HepG2 (cell line): ENCODE measurements around the gene ANKS1A. TPM values are rescaled to one million over a fixed set of nuclear protein-coding genes. Genes with fewer than 3 reads are reported as not detected.

Experiments
- ATAC-seq: fragments of 200-7000 bp; cut with Tn5 transposase; 3 replicates; pipeline ENCODE4 v1.9.1; 2020; ENCODE audit warnings: mild to moderate bottlenecking, moderate library complexity
- BruUV-seq: library from RNA; stranded (reverse); fragments of 400-500 nt; replicated peaks from 2 replicates; lab custom pipeline; 2021; lab: Mats Ljungman, UMichigan
- CTCF ChIA-PET: fragments of 300-600 bp; formaldehyde crosslinking; extraction: SDS; loops from one replicate; lab custom pipeline; 2021; ENCODE audit warnings: low total read pairs, inconsistent platforms, low intra/inter-chr PET ratio; lab: Yijun Ruan, JAX
- POLR2A ChIA-PET: fragments of 350-600 bp; sonication (Branson Sonifier 250); formaldehyde crosslinking; loops from one replicate; lab custom pipeline; 2020; ENCODE audit warnings: antibody characterized with exemption, inconsistent platforms; lab: Yijun Ruan, JAX
- DNase-seq: peaks from one replicate; pipeline ENCODE4 v3.0.0-alpha.2; 2015; ENCODE audit warnings: low spot score
- FAIRE-seq: peaks from 3 replicates; lab custom pipeline; 2011; peaks lifted over from hg19 to GRCh38; lab: Jason Lieb, UNC
- H2AFZ ChIP-seq: one replicate; pipeline ENCODE4 v1.6.1; 2011; ENCODE audit warnings: low read length, inconsistent platforms
- H3K27ac ChIP-seq: fragments of 300-600 bp; 3 replicates; pipeline ENCODE4 v1.8.0; 2011; ENCODE audit warnings: mixed run types, mild to moderate bottlenecking, mixed read lengths, low read length, inconsistent platforms; ENCODE audit not compliant: insufficient read depth; ENCODE audit errors: extremely low read length
- H3K27me3 ChIP-seq, 2 experiments: fragments of 200-600 bp in 1 of 2; 2 replicates in 1 of 2; 3 replicates in 1 of 2; pipeline versions ENCODE4 v1.6.0 to v1.8.0; 2011; ENCODE audit warnings: low read length in 2 of 2, mild to moderate bottlenecking in 2 of 2, moderate library complexity in 2 of 2, inconsistent platforms in 1 of 2; ENCODE audit not compliant: insufficient read depth in 2 of 2, control insufficient read depth in 1 of 2
- H3K36me3 ChIP-seq, 2 experiments: fragments of 200-600 bp in 1 of 2; replicated peaks in 1 of 2; 2 replicates in 1 of 2; 3 replicates in 1 of 2; pipeline versions ENCODE4 v1.5.1 to v1.8.0; 2011; ENCODE audit warnings: low read length in 2 of 2, inconsistent platforms in 1 of 2; ENCODE audit not compliant: insufficient read depth in 2 of 2, control insufficient read depth in 1 of 2
- H3K4me1 ChIP-seq: 2 replicates; pipeline ENCODE4 v1.5.1; 2012; ENCODE audit warnings: low read length, inconsistent platforms; ENCODE audit not compliant: insufficient read depth
- H3K4me2 ChIP-seq: 2 replicates; pipeline ENCODE4 v1.6.0; 2011; ENCODE audit warnings: low read depth, low read length, inconsistent platforms
- H3K4me3 ChIP-seq, 3 experiments: fragments of 200-600 bp in 1 of 3; sonication (generic), shearing (Covaris generic) in 1 of 3; replicated peaks in 1 of 3; 2 replicates each; pipeline ENCODE4 v1.5.1; 2011 to 2016; ENCODE audit warnings: low read length in 3 of 3, inconsistent platforms in 2 of 3, low read depth in 2 of 3, mild to moderate bottlenecking in 2 of 3, control low read depth in 1 of 3, mixed read lengths in 1 of 3; ENCODE audit not compliant: insufficient read depth in 1 of 3
- H3K79me2 ChIP-seq: one replicate; pipeline ENCODE4 v1.6.1; 2011; ENCODE audit warnings: low read length, inconsistent platforms; ENCODE audit not compliant: insufficient read depth
- H3K9ac ChIP-seq: 2 replicates; pipeline ENCODE4 v1.6.0; 2011; ENCODE audit warnings: mild to moderate bottlenecking, low read depth, low read length, inconsistent platforms; ENCODE audit not compliant: insufficient read depth
- H3K9me3 ChIP-seq: 2 replicates; pipeline ENCODE4 v1.5.1; 2012; ENCODE audit warnings: mild to moderate bottlenecking, low read length
- H4K20me1 ChIP-seq: 2 replicates; pipeline ENCODE4 v1.6.0; 2011; ENCODE audit warnings: inconsistent platforms, mild to moderate bottlenecking, low read length, moderate library complexity; ENCODE audit not compliant: insufficient read depth
- E2F1 ChIP-seq: sonication (generic); formaldehyde crosslinking; IDR thresholded peaks from 2 replicates; pipeline ENCODE4 v1.5.0; 2020; ENCODE audit warnings: missing genetic modification reagents
- ELK4 ChIP-seq: sonication (generic); formaldehyde crosslinking; IDR thresholded peaks from 2 replicates; pipeline ENCODE4 v1.9.0; 2021; ENCODE audit warnings: missing genetic modification reagents, borderline replicate concordance
- GLMP ChIP-seq: sonication (generic); formaldehyde crosslinking; IDR thresholded peaks from 2 replicates; pipeline ENCODE4 v1.9.0; 2021; ENCODE audit warnings: missing genetic modification reagents, mild to moderate bottlenecking, borderline replicate concordance
- IKZF5 ChIP-seq: IDR thresholded peaks from 2 replicates; pipeline ENCODE4 v1.6.1; 2018; ENCODE audit warnings: missing genetic modification reagents, mild to moderate bottlenecking, missing compliant biosample characterization
- NCOR1 ChIP-seq: fragments of 200-600 bp; sonication (generic); IDR thresholded peaks from 2 replicates; pipeline ENCODE4 v1.7.0; 2017; ENCODE audit warnings: antibody characterized with exemption, low read length, borderline replicate concordance
- RBM39 ChIP-seq: fragments of 200-400 bp; formaldehyde crosslinking; IDR thresholded peaks from one replicate; pipeline ENCODE4 v1.6.1; 2018; ENCODE audit warnings: antibody characterized with exemption, mild to moderate bottlenecking, low read depth, low read length; ENCODE audit not compliant: poor library complexity, severe bottlenecking
- REXO4 ChIP-seq: sonication (generic); formaldehyde crosslinking; IDR thresholded peaks from 2 replicates; pipeline ENCODE4 v1.8.0; 2022; ENCODE audit warnings: missing genetic modification reagents, mild to moderate bottlenecking, borderline replicate concordance
- TEAD3 ChIP-seq: optimal IDR thresholded peaks from 2 replicates; pipeline ENCODE3; 2016; ENCODE audit warnings: borderline replicate concordance
- TFAP4 ChIP-seq: sonication (generic); IDR thresholded peaks from 2 replicates; pipeline ENCODE4 v1.6.1; 2016; ENCODE audit warnings: low read depth, borderline replicate concordance
- YEATS2 ChIP-seq: sonication (generic); formaldehyde crosslinking; IDR thresholded peaks from 2 replicates; pipeline ENCODE4 v1.4.0; 2020; ENCODE audit warnings: missing genetic modification reagents, borderline replicate concordance
- ZNF234 ChIP-seq: sonication (generic); formaldehyde crosslinking; conservative IDR thresholded peaks from 2 replicates; pipeline ENCODE4 v1.5.1; 2020; ENCODE audit warnings: mild to moderate bottlenecking, missing genetic modification reagents
- ZNF33B ChIP-seq: sonication (generic); formaldehyde crosslinking; IDR thresholded peaks from 2 replicates; pipeline ENCODE4 v1.5.1; 2020; ENCODE audit warnings: mild to moderate bottlenecking, missing genetic modification reagents
- ZNF747 ChIP-seq: sonication (generic); formaldehyde crosslinking; IDR thresholded peaks from 2 replicates; pipeline ENCODE4 v1.8.1; 2023; ENCODE audit warnings: missing genetic modification reagents, mild to moderate bottlenecking, borderline replicate concordance
- ZNF772 ChIP-seq: sonication (generic); formaldehyde crosslinking; IDR thresholded peaks from 2 replicates; pipeline ENCODE4 v1.5.0; 2020; ENCODE audit warnings: mild to moderate bottlenecking, missing genetic modification reagents
- WGBS: methylation state at CpG from one replicate; pipeline ENCODE4 v1.1.6; 2017; ENCODE audit warnings: low lambda C conversion rate; 5-methylcytosine and 5-hydroxymethylcytosine counted together
- in situ Hi-C: cut with HindIII; loops from 2 replicates; pipeline ENCODE4 v1.10.0; 2017; ENCODE audit warnings: low pct_unique_long_range_greater_than_20kb; ENCODE audit not compliant: extremely low pct_ligation_motif_present
- intact Hi-C: fragments of 100-400 bp; cut with micrococcal nuclease; formaldehyde crosslinking; loops from one replicate; pipeline ENCODE4 v1.10.0; 2022; ENCODE audit not compliant: unreplicated experiment
- polyA plus RNA-seq, 8 experiments: library from polyadenylated mRNA; depleted of rRNA in 3 of 8; stranded (reverse) in 7 of 8; unstranded in 1 of 8; fragments of >200 nt; fragmentation: Illumina TruSeq in 4 of 8; extraction: Trizol in 4 of 8; gene quantifications; 2 replicates each; pipeline versions ENCODE4 v1.2.1 to v1.2.3, GENCODE V29; 2011 to 2016; ENCODE audit warnings: low read depth in 4 of 8, missing spikeins in 1 of 8, mixed read lengths in 1 of 8; ENCODE audit not compliant: insufficient read depth in 1 of 8
- total RNA-seq, 5 experiments: library from RNA; depleted of rRNA; stranded (reverse); fragments of >200 nt; fragmentation: Illumina TruSeq; extraction: Trizol; gene quantifications; 2 replicates each; pipeline ENCODE4 v1.2.3, GENCODE V29; 2016; ENCODE audit warnings: low read depth in 1 of 5

ANKS1A gene
- total and polyA plus RNA-seq, 2 of the 13 experiments (the other 11 are each of a cell fraction or from before 2014, with no cell fraction given): 7.2 to 15.1 TPM

GRCh38 chr6:35073766-35074471, 184.9 kb downstream of the ANKS1A start:
- 95% methylated on average over 20 of the region's 20 CpGs for WGBS
- Histone ChIP-seq H3K9me3 (no peaks in the 10 kb centered on the region), H3K4me2 (no peak overlapping the region)
- TF ChIP-seq REXO4 (CRISPR knock-in tag) (no peak), ZNF234 (no peak), E2F1 (CRISPR knock-in tag) (no peak), ZNF772 (CRISPR knock-in tag) (no peak), TEAD3 (no peak), TFAP4 (no peak), ZNF747 (no peak), YEATS2 (CRISPR knock-in tag) (no peak), ZNF33B (CRISPR knock-in tag) (no peak), RBM39 (no peak), NCOR1 (no peak), GLMP (CRISPR knock-in tag) (no peak), IKZF5 (CRISPR knock-in tag) (no peak), ELK4 (CRISPR knock-in tag) (no peak)

More at GRCh38 chr6:35073766-35074471, 184.9 kb downstream of the ANKS1A start:
- no TSS peak for BruUV-seq
- peaks cover 10 to 13% of the 10 kb centered on the region in 2 experiments; a peak in 3 of 5 replicates for H3K36me3 ChIP-seq
- no peak overlapping the region for H3K4me3 ChIP-seq
- no peak overlapping the region for H3K27ac ChIP-seq
- no peaks in the 10 kb centered on the region for H4K20me1 ChIP-seq
- no peaks in the 10 kb centered on the region for H3K27me3 ChIP-seq
- FAIRE-seq: no peak
- no peak for DNase-seq
- H2AFZ ChIP-seq: no peak overlapping the region
- ChIA-PET CTCF (no interaction called here), POLR2A (no interaction called here)
- ATAC-seq: no peak
- no peaks in the 10 kb centered on the region for H3K79me2 ChIP-seq
- no peaks in the 10 kb centered on the region for H3K4me1 ChIP-seq
- no peak overlapping the region for H3K9ac ChIP-seq
- intact Hi-C loops: no loop called here
- in situ Hi-C loops: no loop called here
